Spleen (tissue), 11 donors: ENCODE measurements around the gene PLTP. TPM values are rescaled to one million over a fixed set of nuclear protein-coding genes. Genes with fewer than 3 reads are reported as not detected.

ENCODE experiments used
- DNase-seq: peaks from one replicate; pipeline ENCODE4 v3.0.0-alpha.2; 2020
- H3K27ac ChIP-seq, 8 donors: fragments of 200-600 bp; sonication (generic) in 7 of 8; 1 replicate in 4 of 8; 2 replicates in 4 of 8; pipeline versions ENCODE4 v1.5.0 to v1.8.0; 2016 to 2021; ENCODE audit warnings: inconsistent platforms in 4 of 8, mild to moderate bottlenecking in 4 of 8, moderate library complexity in 1 of 8
- H3K27me3 ChIP-seq, 7 donors: fragments of 200-600 bp; sonication (generic) in 6 of 7; replicated peaks in 1 of 7; 1 replicate in 4 of 7; 2 replicates in 3 of 7; pipeline versions ENCODE4 v1.5.0 to v1.8.0; 2016 to 2021; ENCODE audit warnings: inconsistent platforms in 3 of 7, mild to moderate bottlenecking in 1 of 7
- H3K36me3 ChIP-seq, 6 donors: fragments of 200-600 bp; sonication (generic) in 5 of 6; 1 replicate in 4 of 6; 2 replicates in 2 of 6; pipeline versions ENCODE4 v1.5.0 to v1.8.0; 2016 to 2021; ENCODE audit warnings: inconsistent platforms in 2 of 6
- H3K4me1 ChIP-seq, 6 donors: fragments of 200-600 bp; sonication (generic) in 5 of 6; 1 replicate in 3 of 6; 2 replicates in 3 of 6; pipeline versions ENCODE4 v1.5.0 to v1.8.0; 2016 to 2021; ENCODE audit warnings: inconsistent platforms in 3 of 6
- H3K4me3 ChIP-seq, 8 donors: fragments of 200-600 bp; sonication (generic) in 7 of 8; 1 replicate in 4 of 8; 2 replicates in 4 of 8; pipeline versions ENCODE4 v1.5.0 to v1.8.0; 2016 to 2021; ENCODE audit warnings: inconsistent platforms in 4 of 8, mild to moderate bottlenecking in 4 of 8, moderate library complexity in 2 of 8
- H3K9me3 ChIP-seq, 8 donors: fragments of 200-600 bp; sonication (generic) in 7 of 8; 1 replicate in 4 of 8; 2 replicates in 4 of 8; pipeline versions ENCODE4 v1.5.0 to v1.8.0; 2016 to 2021; ENCODE audit warnings: inconsistent platforms in 4 of 8
- POLR2A ChIP-seq, 3 donors: fragments of 450-650 bp; IDR thresholded peaks; one replicate each; pipeline ENCODE4 v1.5.1; 2017; ENCODE audit warnings: antibody characterized with exemption in 3 of 3, mild to moderate bottlenecking in 1 of 3
- POLR2AphosphoS5 ChIP-seq, 3 donors: sonication (generic); formaldehyde crosslinking; IDR thresholded peaks; one replicate each; pipeline ENCODE4 v1.5.1; 2017; ENCODE audit warnings: antibody characterized with exemption in 3 of 3
- WGBS, 5 donors: extraction: QIAGEN DNeasy Blood & Tissue Kit in 3 of 5; methylation state at CpG; one replicate each; pipeline versions ENCODE4 v1.1.5 to v1.1.7; 2013 to 2018; 5-methylcytosine and 5-hydroxymethylcytosine counted together
- intact Hi-C: fragments of 100-400 bp; cut with DNase I; formaldehyde crosslinking; loops from one replicate; pipeline ENCODE4 v1.15.0; 2023; ENCODE audit warnings: low total_unique reads
- polyA plus RNA-seq, 3 donors: library from polyadenylated mRNA; stranded (reverse); fragments of 200-250 nt; gene quantifications; one replicate each; pipeline ENCODE4 v1.2.1, GENCODE V29; 2013
- total RNA-seq, 7 donors: library from RNA; depleted of rRNA in 3 of 7; stranded (reverse); fragments of >200 nt in 3 of 7; fragmentation: NEBNext Ultra II Directional in 4 of 7; extraction: Animal tissue kit (Norgen Biotek cat#: 25700) in 4 of 7; gene quantifications; one replicate each; pipeline versions ENCODE4 v1.1.0 to v1.2.1, GENCODE V29; 2016 to 2021
- TF ChIP-seq, protein P1 (sequence below), 11 experiments: fragments of 200-600 bp in 7 of 11; fragments of 450-650 bp in 4 of 11; sonication (generic) in 4 of 11; IDR thresholded peaks in 8 of 11; conservative IDR thresholded peaks in 3 of 11; 1 replicate in 7 of 11; 2 replicates in 4 of 11; pipeline versions ENCODE4 v1.4.0 to v1.8.0; 2016 to 2021; ENCODE audit warnings: antibody characterized with exemption in 11 of 11, inconsistent platforms in 4 of 11, mild to moderate bottlenecking in 1 of 11
- donor health status: healthy with polysubstance abuse.
- donor health status: DM: no; HTN: no; CAD: no; lungs with moderate emphysema.
- donor health status: DM: no; HTN: no; CAD: no.
- donor health status: Bipolar disorder and iron deficiency.
- donor health status: healthy.
- donor health status: DM: no; HTN: no; CAD: no.
- donor health status: DM: yes; HTN: yes; CAD: no.

The PLTP gene
- total and polyA plus RNA-seq, 10 donors, result 7.5 to 430 (median 40.7) TPM

DNA sequence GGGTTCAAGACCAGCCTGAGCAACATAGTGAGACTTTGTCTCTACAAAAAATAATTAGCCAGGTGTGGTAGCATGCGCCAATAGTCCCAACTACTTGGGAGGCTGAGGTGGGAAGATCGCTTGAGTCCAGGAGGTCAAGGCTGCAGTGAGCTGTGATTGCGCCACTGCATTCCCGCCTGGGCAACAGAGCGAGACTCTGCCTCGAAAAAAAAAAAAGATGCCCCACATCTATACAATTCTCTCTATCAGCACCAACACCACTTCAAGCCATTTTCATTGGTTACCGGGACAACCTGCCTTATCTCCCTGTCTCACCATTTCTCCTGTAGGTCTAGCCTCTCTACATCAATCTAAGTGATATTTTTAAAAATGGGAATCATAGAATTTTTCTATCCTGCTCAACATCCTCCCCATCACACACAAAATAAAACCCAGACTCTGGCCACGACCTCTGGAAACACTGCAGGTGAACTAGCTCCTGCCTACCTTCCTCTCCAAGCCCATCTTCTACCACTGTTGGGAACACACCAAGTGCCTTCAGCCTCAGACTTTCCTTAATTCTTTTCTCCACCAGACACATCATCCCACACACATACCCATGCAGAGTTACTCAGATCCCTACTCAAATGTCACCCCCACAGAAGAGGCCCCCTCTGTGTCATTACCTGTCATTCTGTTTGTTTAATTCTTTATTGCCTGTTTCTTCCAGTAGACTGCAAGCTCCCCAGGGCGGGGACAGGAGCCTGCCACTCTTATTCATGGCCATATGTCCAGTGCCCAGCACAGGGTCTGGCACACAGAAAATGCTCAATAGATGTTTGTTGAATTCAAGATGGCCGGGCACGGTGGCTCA lies 9.6 kb upstream of the PLTP start:
- Histone ChIP-seq H3K27ac (no peak overlapping the region), H3K27me3 (no peaks in the 10 kb centered on the region), H3K9me3 (no peaks in the 10 kb centered on the region), H3K4me1 (peaks cover 0 to 72% (median 41%) of the 10 kb centered on the region in 6 donors), H3K4me3 (no peak overlapping the region), H3K36me3 (no peaks in the 10 kb centered on the region)
- TF ChIP-seq, protein P1, sequence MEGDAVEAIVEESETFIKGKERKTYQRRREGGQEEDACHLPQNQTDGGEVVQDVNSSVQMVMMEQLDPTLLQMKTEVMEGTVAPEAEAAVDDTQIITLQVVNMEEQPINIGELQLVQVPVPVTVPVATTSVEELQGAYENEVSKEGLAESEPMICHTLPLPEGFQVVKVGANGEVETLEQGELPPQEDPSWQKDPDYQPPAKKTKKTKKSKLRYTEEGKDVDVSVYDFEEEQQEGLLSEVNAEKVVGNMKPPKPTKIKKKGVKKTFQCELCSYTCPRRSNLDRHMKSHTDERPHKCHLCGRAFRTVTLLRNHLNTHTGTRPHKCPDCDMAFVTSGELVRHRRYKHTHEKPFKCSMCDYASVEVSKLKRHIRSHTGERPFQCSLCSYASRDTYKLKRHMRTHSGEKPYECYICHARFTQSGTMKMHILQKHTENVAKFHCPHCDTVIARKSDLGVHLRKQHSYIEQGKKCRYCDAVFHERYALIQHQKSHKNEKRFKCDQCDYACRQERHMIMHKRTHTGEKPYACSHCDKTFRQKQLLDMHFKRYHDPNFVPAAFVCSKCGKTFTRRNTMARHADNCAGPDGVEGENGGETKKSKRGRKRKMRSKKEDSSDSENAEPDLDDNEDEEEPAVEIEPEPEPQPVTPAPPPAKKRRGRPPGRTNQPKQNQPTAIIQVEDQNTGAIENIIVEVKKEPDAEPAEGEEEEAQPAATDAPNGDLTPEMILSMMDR (IDR thresholded peaks at IDR 0.05 in 8 of 11, conservative IDR thresholded peaks at IDR 0.05 in 3 of 11), result no peak
- TF ChIP-seq POLR2A (IDR thresholded peaks at IDR 0.05), result no peak
- TF ChIP-seq POLR2AphosphoS5 (IDR thresholded peaks at IDR 0.05), result no peak
- intact Hi-C loops, result no loop called here
- DNase-seq, result no peak
- 81 to 90% (median 84%) methylated on average over 11 of the region's 11 CpGs for WGBS, 5 donors

DNA sequence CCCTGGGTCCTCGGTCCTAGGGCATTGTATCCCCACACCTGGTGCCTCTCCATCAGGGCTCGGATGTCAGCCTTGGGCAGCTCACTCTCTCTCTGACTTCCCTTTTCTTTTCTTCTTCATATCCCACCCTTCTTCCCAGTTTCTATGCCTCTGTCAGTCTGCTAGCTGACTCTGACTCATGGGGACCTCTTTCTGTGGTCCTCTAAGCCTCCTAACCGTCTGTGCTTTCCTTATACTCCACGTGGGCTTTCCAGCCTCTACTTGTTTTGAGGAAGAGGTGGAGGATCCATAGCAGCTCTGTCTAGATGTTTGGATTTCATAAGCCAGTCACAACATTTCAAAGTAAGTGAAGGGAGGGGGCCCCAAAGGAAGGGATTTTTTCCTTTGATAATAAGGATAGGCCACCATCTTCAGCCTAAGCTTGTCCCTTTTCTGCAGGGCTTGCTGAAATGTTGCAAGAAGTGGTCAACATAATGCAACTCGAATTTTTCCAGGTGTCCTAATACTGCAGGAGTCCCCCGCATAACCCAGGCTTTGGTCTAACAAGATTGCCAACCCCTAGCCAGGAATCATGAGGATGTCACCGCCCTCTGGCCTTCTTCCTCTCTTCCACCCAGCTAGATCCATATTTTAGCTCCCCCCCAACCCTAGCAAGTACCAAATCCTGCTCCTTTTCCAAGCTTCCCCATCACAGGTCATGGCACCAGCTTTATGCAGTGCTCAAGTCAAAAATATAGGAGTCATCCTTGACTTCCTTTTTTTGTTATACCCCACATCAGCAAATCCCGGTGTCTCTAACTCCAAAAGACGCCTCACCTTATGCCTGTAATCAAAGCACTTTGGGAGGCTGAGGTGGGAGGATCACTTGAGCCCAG lies 8.7 kb upstream of the PLTP start:
- H3K9me3 ChIP-seq, result no peaks in the 10 kb centered on the region
- no peak for DNase-seq
- 62 to 80% (median 70%) methylated on average over 9 of the region's 9 CpGs for WGBS, 5 donors
- no peaks in the 10 kb centered on the region for H3K27me3 ChIP-seq
- peak overlapping the region in 6 of 8 donors; percentile 13 to 80 (median 32) for H3K27ac ChIP-seq
- H3K4me3 ChIP-seq, result no peak overlapping the region
- TF ChIP-seq POLR2AphosphoS5 (IDR thresholded peaks at IDR 0.05) (no peak), POLR2A (IDR thresholded peaks at IDR 0.05) (no peak)
- TF ChIP-seq, protein P1 (IDR thresholded peaks at IDR 0.05 in 8 of 11, conservative IDR thresholded peaks at IDR 0.05 in 3 of 11), result no peak
- H3K36me3 ChIP-seq, result no peaks in the 10 kb centered on the region
- H3K4me1 ChIP-seq, result peaks cover 0 to 72% (median 41%) of the 10 kb centered on the region in 6 donors
- intact Hi-C loops, result no loop called here

DNA sequence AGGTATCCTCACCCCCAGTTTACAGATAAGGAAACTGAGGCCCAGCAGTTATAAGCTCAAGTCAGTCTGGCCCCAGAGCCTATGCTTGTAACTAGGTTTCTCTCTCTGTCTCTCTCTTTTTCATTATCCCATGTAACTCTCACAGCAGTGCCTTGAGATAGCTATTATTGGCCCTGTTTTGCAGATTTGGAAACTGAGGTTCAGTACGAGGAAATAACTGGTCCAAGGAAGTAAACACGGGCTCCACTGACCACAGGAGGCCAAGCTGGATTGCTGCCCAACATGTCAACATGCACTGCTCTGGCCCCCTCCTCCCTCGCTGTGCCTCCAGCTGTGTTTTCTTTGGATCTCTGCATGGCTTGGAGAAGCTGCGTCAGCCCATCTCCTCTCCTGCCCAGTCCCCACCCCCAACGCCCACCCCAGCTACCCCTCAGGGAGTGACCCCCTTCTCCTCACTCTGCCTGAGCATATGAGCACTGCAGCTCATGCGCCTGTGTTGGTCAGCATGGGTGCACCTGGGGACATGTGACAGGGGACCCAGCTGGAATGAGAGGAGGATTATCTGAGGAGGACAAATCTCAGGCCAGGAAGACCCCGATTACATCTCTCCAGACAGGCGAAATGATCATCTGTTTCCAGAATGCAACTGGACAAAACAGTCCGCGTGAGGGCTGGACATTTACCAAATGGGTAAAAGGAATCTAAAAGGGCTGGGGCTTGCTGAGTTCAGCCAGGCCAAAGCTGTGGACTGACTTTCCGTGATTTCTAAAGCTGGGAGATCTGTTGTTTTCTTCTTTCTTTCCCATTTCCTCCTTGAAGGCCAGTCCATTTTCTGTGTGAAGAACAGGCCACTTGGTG lies 7.8 kb upstream of the PLTP start:
- H3K27me3 ChIP-seq, result peaks cover 0 to 6% (median 0%) of the 10 kb centered on the region in 7 donors
- no peaks in the 10 kb centered on the region for H3K36me3 ChIP-seq
- peak overlapping the region in 6 of 8 donors; percentile 13 to 80 (median 47) for H3K27ac ChIP-seq
- intact Hi-C loops, result no loop called here
- no peaks in the 10 kb centered on the region for H3K9me3 ChIP-seq
- no peak for DNase-seq
- TF ChIP-seq, protein P1 (IDR thresholded peaks at IDR 0.05 in 8 of 11, conservative IDR thresholded peaks at IDR 0.05 in 3 of 11), result no peak
- TF ChIP-seq POLR2AphosphoS5 (IDR thresholded peaks at IDR 0.05), result no peak
- no peak for TF ChIP-seq POLR2A (IDR thresholded peaks at IDR 0.05)
- 66 to 80% (median 72%) methylated on average over 11 of the region's 11 CpGs for WGBS, 5 donors
- no peak overlapping the region for H3K4me3 ChIP-seq
- H3K4me1 ChIP-seq, result peaks cover 0 to 71% (median 39%) of the 10 kb centered on the region in 6 donors
